GM12878 (cell line): ENCODE results near the gene TOM1L2. TPM values are rescaled to one million over a fixed set of nuclear protein-coding genes. Genes with fewer than 3 reads are reported as not detected.

Experiments
- ATAC-seq: fragments of 200-7000 bp; cut with Tn5 transposase; 3 replicates; pipeline ENCODE4 v1.9.1; 2020; ENCODE audit warnings: mild to moderate bottlenecking, moderate library complexity
- BruUV-seq: library from RNA; stranded (reverse); fragments of 400-500 nt; replicated peaks from 2 replicates; lab custom pipeline; 2021; lab: Mats Ljungman, UMichigan
- CTCF ChIA-PET: fragments of 300-600 bp; sonication (Branson Sonifier 250); formaldehyde crosslinking; extraction: SDS; loops from one replicate; lab custom pipeline; 2021; ENCODE audit warnings: inconsistent platforms; lab: Yijun Ruan, JAX
- POLR2A ChIA-PET: fragments of 350-600 bp; formaldehyde crosslinking; extraction: SDS; loops from one replicate; lab custom pipeline; 2021; ENCODE audit warnings: inconsistent platforms; lab: Charles Lee
- RAD21 ChIA-PET: fragments of 300-600 bp; sonication (Branson Sonifier 250); formaldehyde crosslinking; loops from one replicate; lab custom pipeline; 2023; ENCODE audit warnings: antibody characterized with exemption; ENCODE audit not compliant: unreplicated experiment; lab: Charles Lee
- SMC1A ChIA-PET: fragments of 300-600 bp; sonication (Branson Sonifier 250); formaldehyde crosslinking; loops from one replicate; lab custom pipeline; 2023; ENCODE audit not compliant: unreplicated experiment, uncharacterized antibody; lab: Charles Lee
- DNase-seq: peaks from one replicate; pipeline ENCODE4 v3.0.0-alpha.2; 2011; ENCODE audit warnings: low read depth, low spot score
- FAIRE-seq: peaks from 3 replicates; lab custom pipeline; 2011; peaks lifted over from hg19 to GRCh38; lab: Jason Lieb, UNC
- H2AFZ ChIP-seq: 2 replicates; pipeline ENCODE4 v1.6.0; 2011; ENCODE audit warnings: low read depth, low read length, control low read depth; ENCODE audit not compliant: control insufficient read depth
- H3K27ac ChIP-seq: 2 replicates; pipeline ENCODE4 v1.5.1; 2011; ENCODE audit warnings: control low read depth; ENCODE audit not compliant: control insufficient read depth, insufficient read depth
- H3K27me3 ChIP-seq, 2 experiments: replicated peaks in 1 of 2; 2 replicates each; pipeline versions ENCODE4 v1.6.0 to v1.6.1; 2011; ENCODE audit warnings: low read length in 1 of 2; ENCODE audit not compliant: control insufficient read depth in 2 of 2, insufficient read depth in 2 of 2
- H3K36me3 ChIP-seq, 2 experiments: 2 replicates each; pipeline ENCODE4 v1.5.1; 2011; ENCODE audit warnings: low read length in 1 of 2; ENCODE audit not compliant: control insufficient read depth in 2 of 2, insufficient read depth in 2 of 2
- H3K4me1 ChIP-seq: 2 replicates; pipeline ENCODE4 v1.6.1; 2011; ENCODE audit warnings: mild to moderate bottlenecking, low read length, moderate library complexity, mixed read lengths; ENCODE audit not compliant: control insufficient read depth, insufficient read depth
- H3K4me2 ChIP-seq: 2 replicates; pipeline ENCODE4 v1.6.0; 2011; ENCODE audit warnings: control low read depth; ENCODE audit not compliant: control insufficient read depth, insufficient read depth
- H3K4me3 ChIP-seq: fragments of 200-600 bp; sonication (generic); 2 replicates; pipeline ENCODE4 v1.5.1; 2016
- H3K79me2 ChIP-seq: 2 replicates; pipeline ENCODE4 v1.6.0; 2011; ENCODE audit warnings: low read length; ENCODE audit not compliant: control insufficient read depth, insufficient read depth
- H3K9ac ChIP-seq: 2 replicates; pipeline ENCODE4 v1.8.0; 2011; ENCODE audit warnings: low read length, control low read depth, mixed read lengths; ENCODE audit not compliant: control insufficient read depth, insufficient read depth
- H3K9me3 ChIP-seq: replicated peaks from 3 replicates; pipeline ENCODE4 v1.5.1; 2011; ENCODE audit warnings: mild to moderate bottlenecking, low read length; ENCODE audit not compliant: control insufficient read depth, insufficient read depth
- H4K20me1 ChIP-seq: 2 replicates; pipeline ENCODE4 v1.6.0; 2011; ENCODE audit not compliant: control insufficient read depth, insufficient read depth
- RELB ChIP-seq: fragments of 450-650 bp; IDR thresholded peaks from 2 replicates; pipeline ENCODE4 v1.6.1; 2017; ENCODE audit warnings: low read depth, mild to moderate bottlenecking, moderate library complexity
- TARDBP ChIP-seq: IDR thresholded peaks from 2 replicates; pipeline ENCODE4 v1.6.1; 2016; ENCODE audit warnings: borderline replicate concordance
- USF2 ChIP-seq: IDR thresholded peaks from 2 replicates; pipeline ENCODE4 v1.6.1; 2011; ENCODE audit warnings: low read depth, low read length, improper control_type of control experiment, borderline replicate concordance
- ZNF384 ChIP-seq: IDR thresholded peaks from 2 replicates; pipeline ENCODE4 v1.6.1; 2012; ENCODE audit warnings: low read depth, mild to moderate bottlenecking, low read length, improper control_type of control experiment, borderline replicate concordance
- WGBS: methylation state at CpG from one replicate; pipeline ENCODE4 v1.1.6; 2016; ENCODE audit warnings: low lambda C conversion rate; ENCODE audit not compliant: insufficient replicate concordance, insufficient coverage; ENCODE audit errors: missing lambda C conversion rate; 5-methylcytosine and 5-hydroxymethylcytosine counted together
- in situ Hi-C: fragments of 300-500 bp; cut with MboI; formaldehyde crosslinking; loops from 9 replicates; pipeline ENCODE4 v1.14.3; 2018; ENCODE audit warnings: mixed read lengths
- intact Hi-C: fragments of 100-400 bp; cut with micrococcal nuclease; formaldehyde crosslinking; loops from one replicate; pipeline ENCODE4 v1.14.2; 2022; ENCODE audit not compliant: unreplicated experiment
- polyA plus RNA-seq, 11 experiments: library from polyadenylated mRNA; depleted of rRNA in 4 of 11; unstranded in 6 of 11; stranded (reverse) in 5 of 11; fragments of >200 nt; fragmentation: Nextera tagmentation in 4 of 11; fragmentation: Illumina TruSeq in 1 of 11; extraction: Ambion mirVana in 4 of 11; extraction: Trizol in 1 of 11; gene quantifications; 1 replicate in 1 of 11; 2 replicates in 10 of 11; pipeline versions ENCODE4 v1.2.1 to v1.2.3, GENCODE V29; 2011 to 2016; ENCODE audit warnings: inconsistent platforms in 2 of 11, missing spikeins in 2 of 11, low read depth in 1 of 11
- total RNA-seq, 4 experiments: library from RNA; depleted of rRNA in 3 of 4; stranded (reverse); fragments of >200 nt in 3 of 4; fragmentation: Illumina TruSeq in 1 of 4; extraction: Trizol in 1 of 4; gene quantifications; 2 replicates each; pipeline versions ENCODE4 v1.2.1 to v1.2.3, GENCODE V29; 2013 to 2021

TOM1L2 gene
- total and polyA plus RNA-seq, 10 of the 15 experiments (the other 5 are each of a cell fraction or from before 2014, with no cell fraction given), result 0.19 to 19.2 (median 8.1) TPM

- in situ Hi-C loops, result no loop called here
- WGBS, result 89% methylated on average over 21 of the region's 21 CpGs
These were observed 120.8 kb downstream of the TOM1L2 start for GRCh38 chr17:17851103-17852002.

More at GRCh38 chr17:17851103-17852002, 120.8 kb downstream of the TOM1L2 start:
- CTCF ChIA-PET, result interaction anchor here (1.1 to 3.6 kb wide), 3 partner anchors 15 to 67 kb away, joined by 3 to 11 read pairs (median 9); partner anchors contain the start of gene SREBF1
- H3K9ac ChIP-seq, result no peak overlapping the region
- no peak for ATAC-seq
- FAIRE-seq, result no peak
- no peak overlapping the region for H2AFZ ChIP-seq
- H3K4me1 ChIP-seq, result peaks cover 27% of the 10 kb centered on the region
- RAD21 ChIA-PET, result interaction anchor here (0.7 to 1.4 kb wide), 5 partner anchors 10 to 88 kb away, joined by 3 to 7 read pairs (median 3); no protein-coding TSS in a partner anchor
- H3K4me3 ChIP-seq, result no peak overlapping the region
- SMC1A ChIA-PET, result interaction anchor here (1.0 kb wide), 2 partner anchors 9 to 12 kb away, joined by 3 read pairs; no protein-coding TSS in a partner anchor
- H3K36me3 ChIP-seq, result no peaks in the 10 kb centered on the region
- no peaks in the 10 kb centered on the region for H3K79me2 ChIP-seq
- POLR2A ChIA-PET, result interaction anchor here (0.7 to 4.0 kb wide), 3 partner anchors 14 to 172 kb away, joined by 3 to 37 read pairs (median 9); partner anchors contain the start of gene SREBF1
- DNase-seq, result no peak
- no peaks in the 10 kb centered on the region for H3K27me3 ChIP-seq
- H3K27ac ChIP-seq, result no peak overlapping the region
- BruUV-seq, result no TSS peak
- H4K20me1 ChIP-seq, result no peaks in the 10 kb centered on the region
- TF ChIP-seq TARDBP, result no peak
- TF ChIP-seq ZNF384, result no peak
- no peak for TF ChIP-seq USF2
- TF ChIP-seq RELB, result no peak
- H3K9me3 ChIP-seq, result no peaks in the 10 kb centered on the region
- intact Hi-C loops, result no loop called here
- H3K4me2 ChIP-seq, result no peak overlapping the region
